ENCODE measurements around the gene CENPA.

GRCh38 chr2:26840937-26841610 is 55.2 kb downstream of the CENPA start:
- no peak for TF ChIP-seq CTCF (IDR thresholded peaks at IDR 0.05)
- TF ChIP-seq POLR2A (IDR thresholded peaks at IDR 0.05), result no peak
